Hepatocyte (in vitro differentiated cells): ENCODE data around the gene TMEM215.

Experiments
- EZH2 ChIP-seq: fragments of 200-600 bp; sonication (generic); IDR thresholded peaks from 2 replicates; pipeline ENCODE4 v1.6.1; 2016; ENCODE audit warnings: antibody characterized with exemption, mild to moderate bottlenecking, borderline replicate concordance
- EZH2phosphoT487 ChIP-seq: fragments of 200-600 bp; sonication (generic); IDR thresholded peaks from one replicate; pipeline ENCODE4 v1.6.1; 2018; ENCODE audit warnings: antibody characterized with exemption, mild to moderate bottlenecking, low read depth, moderate library complexity; ENCODE audit not compliant: unreplicated experiment, severe bottlenecking
- TF ChIP-seq, protein P1 (sequence below): fragments of 200-600 bp; sonication (generic); IDR thresholded peaks from 2 replicates; pipeline ENCODE4 v1.5.1; 2016; ENCODE audit warnings: antibody characterized with exemption, mild to moderate bottlenecking; ENCODE audit not compliant: poor library complexity

DNA sequence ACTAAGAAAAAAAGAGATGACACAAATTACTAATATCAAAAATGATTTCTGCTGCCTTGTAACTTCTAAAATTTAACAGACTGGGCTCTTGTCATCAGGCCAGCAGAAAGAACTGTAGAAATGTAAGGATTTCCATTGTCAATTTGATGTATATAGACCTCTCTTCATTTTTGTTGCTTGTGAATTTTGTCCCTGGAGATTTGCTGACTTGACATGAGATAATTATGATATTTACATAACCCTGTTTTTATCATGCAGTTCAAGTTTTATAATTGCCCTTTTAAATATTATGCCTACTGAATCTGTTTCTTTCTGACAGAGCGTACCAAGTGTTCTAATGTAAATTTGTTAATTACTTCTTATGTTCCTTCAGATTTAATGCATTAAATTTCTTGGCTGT lies 23.9 kb downstream of the TMEM215 start:
- TF ChIP-seq, protein P1, sequence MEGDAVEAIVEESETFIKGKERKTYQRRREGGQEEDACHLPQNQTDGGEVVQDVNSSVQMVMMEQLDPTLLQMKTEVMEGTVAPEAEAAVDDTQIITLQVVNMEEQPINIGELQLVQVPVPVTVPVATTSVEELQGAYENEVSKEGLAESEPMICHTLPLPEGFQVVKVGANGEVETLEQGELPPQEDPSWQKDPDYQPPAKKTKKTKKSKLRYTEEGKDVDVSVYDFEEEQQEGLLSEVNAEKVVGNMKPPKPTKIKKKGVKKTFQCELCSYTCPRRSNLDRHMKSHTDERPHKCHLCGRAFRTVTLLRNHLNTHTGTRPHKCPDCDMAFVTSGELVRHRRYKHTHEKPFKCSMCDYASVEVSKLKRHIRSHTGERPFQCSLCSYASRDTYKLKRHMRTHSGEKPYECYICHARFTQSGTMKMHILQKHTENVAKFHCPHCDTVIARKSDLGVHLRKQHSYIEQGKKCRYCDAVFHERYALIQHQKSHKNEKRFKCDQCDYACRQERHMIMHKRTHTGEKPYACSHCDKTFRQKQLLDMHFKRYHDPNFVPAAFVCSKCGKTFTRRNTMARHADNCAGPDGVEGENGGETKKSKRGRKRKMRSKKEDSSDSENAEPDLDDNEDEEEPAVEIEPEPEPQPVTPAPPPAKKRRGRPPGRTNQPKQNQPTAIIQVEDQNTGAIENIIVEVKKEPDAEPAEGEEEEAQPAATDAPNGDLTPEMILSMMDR, result no peak
- TF ChIP-seq EZH2, result no peak
- TF ChIP-seq EZH2phosphoT487, result no peak
